H1 (cell line): ENCODE measurements around the gene TAS2R41. TPM values are rescaled to one million over a fixed set of nuclear protein-coding genes. Genes with fewer than 3 reads are reported as not detected.

ENCODE experiments used
- CREB1 ChIP-seq: IDR thresholded peaks from 2 replicates; pipeline ENCODE4 v1.6.1; 2012; ENCODE audit warnings: inconsistent platforms
- CTBP2 ChIP-seq: IDR thresholded peaks from 2 replicates; pipeline ENCODE4 v1.7.0; 2011; ENCODE audit warnings: borderline replicate concordance, mild to moderate bottlenecking, moderate library complexity, mixed read lengths, low read length; ENCODE audit not compliant: insufficient read depth, insufficient read length
- EP300 ChIP-seq, 2 experiments: IDR thresholded peaks; 1 replicate in 1 of 2; 2 replicates in 1 of 2; pipeline ENCODE4 v1.6.1; 2011 to 2012; ENCODE audit warnings: low read depth in 2 of 2, low read length in 2 of 2, mild to moderate bottlenecking in 2 of 2, borderline replicate concordance in 1 of 2, inconsistent platforms in 1 of 2, moderate library complexity in 1 of 2
- GABPA ChIP-seq: IDR thresholded peaks from 2 replicates; pipeline ENCODE4 v1.6.1; 2011; ENCODE audit warnings: mild to moderate bottlenecking, low read length, moderate library complexity, borderline replicate concordance; ENCODE audit not compliant: insufficient read depth
- RXRA ChIP-seq: IDR thresholded peaks from 2 replicates; pipeline ENCODE4 v1.6.1; 2011; ENCODE audit warnings: low read depth, mild to moderate bottlenecking, low read length, moderate library complexity; ENCODE audit not compliant: insufficient read depth
- SRF ChIP-seq: IDR thresholded peaks from 2 replicates; pipeline ENCODE4 v1.6.1; 2011; ENCODE audit warnings: mild to moderate bottlenecking, low read depth, low read length, moderate library complexity
- polyA plus RNA-seq, 7 experiments: library from polyadenylated mRNA; depleted of rRNA in 3 of 7; stranded (reverse) in 5 of 7; unstranded in 2 of 7; fragments of >200 nt in 5 of 7; fragments of 200-250 nt in 2 of 7; gene quantifications; 1 replicate in 5 of 7; 2 replicates in 1 of 7; 4 replicates in 1 of 7; pipeline versions ENCODE4 v1.2.1 to v1.2.3, GENCODE V29; 2011 to 2013; ENCODE audit warnings: missing spikeins in 2 of 7, mixed read lengths in 2 of 7
- total RNA-seq: library from RNA; stranded (reverse); fragmentation: NEBNext Ultra II Directional; extraction: Animal tissue kit (Norgen Biotek cat#: 25700); gene quantifications from 2 replicates; pipeline ENCODE4 v1.2.1, GENCODE V29; 2021
- TF ChIP-seq, protein P1 (sequence below): IDR thresholded peaks from 2 replicates; pipeline ENCODE4 v1.6.1; 2011; ENCODE audit warnings: low read depth, mild to moderate bottlenecking, low read length; ENCODE audit not compliant: insufficient read depth

Gene TAS2R41
- total and polyA plus RNA-seq, 2 of the 8 experiments (the other 6 are each of a cell fraction or from before 2014, with no cell fraction given), result 0.12 TPM; not detected in 1

- no peak for TF ChIP-seq RXRA
- no peak for TF ChIP-seq CTBP2
- TF ChIP-seq, protein P1, sequence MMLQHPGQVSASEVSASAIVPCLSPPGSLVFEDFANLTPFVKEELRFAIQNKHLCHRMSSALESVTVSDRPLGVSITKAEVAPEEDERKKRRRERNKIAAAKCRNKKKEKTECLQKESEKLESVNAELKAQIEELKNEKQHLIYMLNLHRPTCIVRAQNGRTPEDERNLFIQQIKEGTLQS, result no peak
- no peak for TF ChIP-seq EP300 (IDR thresholded peaks at IDR 0.05; ENCODE audit: borderline replicate concordance in 1 of 2, low read depth in 2 of 2, low read length in 2 of 2)
- no peak for TF ChIP-seq CREB1
- TF ChIP-seq GABPA, result no peak
- no peak for TF ChIP-seq SRF
Measured at GRCh38 chr7:143511593-143512047, 33.9 kb downstream of the TAS2R41 start (continued).
